Body of pancreas (tissue), 4 donors: ENCODE measurements around the gene ZNF644. TPM values are rescaled to one million over a fixed set of nuclear protein-coding genes. Genes with fewer than 3 reads are reported as not detected.

Source experiments
- ATAC-seq: fragments of 150-250 bp; one replicate; pipeline ENCODE4 v1.9.1; 2016
- DNase-seq, 4 donors: peaks; one replicate each; pipeline ENCODE4 v3.0.0-alpha.2; 2019
- H3K27ac ChIP-seq, 4 donors: fragments of 200-600 bp; sonication (generic); 1 replicate in 3 of 4; 2 replicates in 1 of 4; pipeline versions ENCODE4 v1.5.1 to v1.6.1; 2016 to 2019; ENCODE audit warnings: mild to moderate bottlenecking in 1 of 4, mixed read lengths in 1 of 4, moderate library complexity in 1 of 4
- H3K27me3 ChIP-seq, 2 donors: fragments of 200-600 bp; sonication (generic); one replicate each; pipeline ENCODE4 v1.6.0; 2016; ENCODE audit warnings: mild to moderate bottlenecking in 1 of 2
- H3K36me3 ChIP-seq, 2 donors: fragments of 200-600 bp; sonication (generic); replicated peaks in 1 of 2; 2 replicates each; pipeline ENCODE4 v1.5.1; 2016; ENCODE audit warnings: low read depth in 2 of 2; ENCODE audit not compliant: insufficient read depth in 1 of 2
- H3K4me1 ChIP-seq: fragments of 200-600 bp; sonication (generic); one replicate; pipeline ENCODE4 v1.6.0; 2016
- H3K4me3 ChIP-seq, 2 donors: fragments of 200-600 bp; sonication (generic); 1 replicate in 1 of 2; 2 replicates in 1 of 2; pipeline ENCODE4 v1.5.1; 2016 to 2019
- H3K9me3 ChIP-seq, 3 donors: fragments of 200-600 bp; sonication (generic); 1 replicate in 2 of 3; 2 replicates in 1 of 3; pipeline ENCODE4 v1.5.1; 2016
- CTCF ChIP-seq, 7 experiments: fragments of 450-650 bp in 4 of 7; fragments of 200-600 bp in 3 of 7; sonication (generic) in 3 of 7; IDR thresholded peaks; one replicate each; pipeline ENCODE4 v1.5.1; 2016 to 2019; ENCODE audit warnings: antibody characterized with exemption in 7 of 7
- POLR2A ChIP-seq, 3 donors: fragments of 450-650 bp; IDR thresholded peaks; one replicate each; pipeline ENCODE4 v1.6.1; 2016; ENCODE audit warnings: antibody characterized with exemption in 3 of 3, mild to moderate bottlenecking in 2 of 3
- WGBS, 2 donors: methylation state at CpG; one replicate each; pipeline ENCODE4 v1.1.5; 2017; 5-methylcytosine and 5-hydroxymethylcytosine counted together
- intact Hi-C: fragments of 100-400 bp; cut with DNase I; formaldehyde crosslinking; loops from one replicate; pipeline ENCODE4 v1.15.1; 2023
- total RNA-seq, 2 donors: library from RNA; depleted of rRNA; stranded (reverse); fragments of >200 nt; gene quantifications; one replicate each; pipeline ENCODE4 v1.1.0, GENCODE V29; 2016

ZNF644 gene
- total RNA-seq, 2 donors from 2014 or later = 41.0 to 47.1 TPM

- DNase-seq (peak; percentile 67 to 79 (median 74)), ATAC-seq (peak; percentile 49)
- 1 to 3% methylated on average over 7 to 27 of the region's 33 CpGs for WGBS, 2 donors
- intact Hi-C loops = no loop called here
- no peaks in the 10 kb centered on the region for H3K36me3 ChIP-seq
- H3K4me1 ChIP-seq = peaks cover 44% of the 10 kb centered on the region
- H3K4me3 ChIP-seq = peak overlapping the region; percentile 57 to 69
- H3K9me3 ChIP-seq = no peaks in the 10 kb centered on the region
- H3K27ac ChIP-seq = peak overlapping the region; percentile 97 to 100 (median 99)
- H3K27me3 ChIP-seq = no peaks in the 10 kb centered on the region
- TF ChIP-seq CTCF (IDR thresholded peaks at IDR 0.05) = peak in 2 of 7 experiments; percentile 4
- no peak for TF ChIP-seq POLR2A (IDR thresholded peaks at IDR 0.05)
Observed at GRCh38 chr1:91020967-91021685, 709 bp downstream of the ZNF644 start.

- Histone ChIP-seq H3K36me3 (no peaks in the 10 kb centered on the region), H3K27ac (peak overlapping the region in 2 of 4 donors; percentile 100), H3K27me3 (no peaks in the 10 kb centered on the region), H3K4me1 (peaks cover 49% of the 10 kb centered on the region), H3K9me3 (no peaks in the 10 kb centered on the region), H3K4me3 (no peak overlapping the region)
- TF ChIP-seq CTCF (IDR thresholded peaks at IDR 0.05) (no peak), POLR2A (IDR thresholded peaks at IDR 0.05) (no peak)
- intact Hi-C loops = no loop called here
- DNase-seq (no peak), ATAC-seq (no peak)
- 30 to 39% methylated on average over 4 of the region's 4 CpGs for WGBS, 2 donors
Observed at GRCh38 chr1:91020486-91020885, 1.3 kb downstream of the ZNF644 start.

GRCh38 chr1:91018006-91018405, 3.8 kb downstream of the ZNF644 start:
- H3K9me3 ChIP-seq = no peaks in the 10 kb centered on the region
- WGBS, 2 donors = 58 to 78% methylated on average over 2 of the region's 2 CpGs
- no peak overlapping the region for H3K4me3 ChIP-seq
- intact Hi-C loops = no loop called here
- TF ChIP-seq POLR2A (IDR thresholded peaks at IDR 0.05) (no peak), CTCF (IDR thresholded peaks at IDR 0.05) (peak in 3 of 7 experiments; percentile 10 to 12 (median 11))
- H3K27ac ChIP-seq = no peak overlapping the region
- no peak for DNase-seq
- H3K36me3 ChIP-seq = no peaks in the 10 kb centered on the region
- H3K4me1 ChIP-seq = peaks cover 49% of the 10 kb centered on the region
- no peak for ATAC-seq
- no peaks in the 10 kb centered on the region for H3K27me3 ChIP-seq

- TF ChIP-seq POLR2A (IDR thresholded peaks at IDR 0.05) (no peak), CTCF (IDR thresholded peaks at IDR 0.05) (no peak)
- H3K36me3 ChIP-seq = no peaks in the 10 kb centered on the region
- H3K9me3 ChIP-seq = no peaks in the 10 kb centered on the region
- H3K4me1 ChIP-seq = peaks cover 50% of the 10 kb centered on the region
- no peak for DNase-seq
- H3K4me3 ChIP-seq = no peak overlapping the region
- no peaks in the 10 kb centered on the region for H3K27me3 ChIP-seq
- intact Hi-C loops = no loop called here
- peak; percentile 45 for ATAC-seq
- H3K27ac ChIP-seq = no peak overlapping the region
Observed at GRCh38 chr1:91015794-91016550, 5.9 kb downstream of the ZNF644 start.
